Vagina (tissue), 2 donors: ENCODE data around the gene OCSTAMP.

Experiments
- CTCF ChIP-seq, 3 experiments: fragments of 450-650 bp in 2 of 3; fragments of 200-600 bp in 1 of 3; sonication (generic) in 1 of 3; IDR thresholded peaks; one replicate each; pipeline ENCODE4 v1.5.1; 2017 to 2019; ENCODE audit warnings: antibody characterized with exemption in 3 of 3, mild to moderate bottlenecking in 2 of 3, moderate library complexity in 2 of 3
- POLR2A ChIP-seq, 2 donors: fragments of 450-650 bp; IDR thresholded peaks; one replicate each; pipeline ENCODE4 v1.6.1; 2017; ENCODE audit warnings: antibody characterized with exemption in 2 of 2, mild to moderate bottlenecking in 2 of 2, moderate library complexity in 2 of 2
- POLR2AphosphoS5 ChIP-seq, 2 donors: sonication (generic); formaldehyde crosslinking; IDR thresholded peaks; one replicate each; pipeline ENCODE4 v1.9.0; 2017; ENCODE audit warnings: antibody characterized with exemption in 2 of 2, mild to moderate bottlenecking in 2 of 2, low read depth in 1 of 2; ENCODE audit not compliant: insufficient read depth in 1 of 2

GRCh38 chr20:46570956-46571355 is 20.5 kb upstream of the OCSTAMP start:
- TF ChIP-seq CTCF (IDR thresholded peaks at IDR 0.05) = no peak
- no peak for TF ChIP-seq POLR2AphosphoS5 (IDR thresholded peaks at IDR 0.05; ENCODE audit: insufficient read depth in 1 of 2, low read depth in 1 of 2)
- no peak for TF ChIP-seq POLR2A (IDR thresholded peaks at IDR 0.05)
